Stimulated activated CD8-positive, alpha-beta memory T cell treated with anti-CD3 and anti-CD28 coated beads, Interleukin-4, amount 100 ng/mL, for 48 hours (primary cell): ENCODE data around the gene TMSB4X.
"Not testable (repeated sequence)": the region's sequence is repeated elsewhere in the genome, so short reads cannot be mapped to it uniquely, and the experiment has no call there.

ENCODE experiments used
- DNase-seq: peaks from one replicate; pipeline ENCODE4 v3.0.0-alpha.2; 2020

TMSB4X gene

GRCh38 chrX:12955882-12956703 lies 18.8 kb upstream of the TMSB4X start:
- peak; percentile 80 for DNase-seq

GRCh38 chrX:12956704-12957534 lies 18.0 kb upstream of the TMSB4X start:
- DNase-seq = no peak

- DNase-seq = no peak
Measured at GRCh38 chrX:12958059-12958458, 16.9 kb upstream of the TMSB4X start.

GRCh38 chrX:12958461-12958860 lies 16.4 kb upstream of the TMSB4X start:
- DNase-seq = no peak

GRCh38 chrX:12961196-12961718 lies 13.7 kb upstream of the TMSB4X start:
- DNase-seq = no peak

GRCh38 chrX:12962041-12962504 lies 12.8 kb upstream of the TMSB4X start:
- no peak for DNase-seq

GRCh38 chrX:12963210-12963850 lies 11.6 kb upstream of the TMSB4X start:
- not testable (repeated sequence) for DNase-seq

GRCh38 chrX:12965131-12965940 lies 9.6 kb upstream of the TMSB4X start:
- DNase-seq = no peak

GRCh38 chrX:12966151-12966550 lies 8.8 kb upstream of the TMSB4X start:
- no peak for DNase-seq

- DNase-seq = no peak
Measured at GRCh38 chrX:12967711-12968465, 7.0 kb upstream of the TMSB4X start.

GRCh38 chrX:12970691-12971202 lies 4.2 kb upstream of the TMSB4X start:
- no peak for DNase-seq

GRCh38 chrX:12971282-12972003 lies 3.5 kb upstream of the TMSB4X start:
- no peak for DNase-seq

- no peak for DNase-seq
Measured at GRCh38 chrX:12972243-12972642, 2.7 kb upstream of the TMSB4X start.

- DNase-seq = no peak
Measured at GRCh38 chrX:12972878-12973560, 1.9 kb upstream of the TMSB4X start.

GRCh38 chrX:12973561-12974304 lies 1.2 kb upstream of the TMSB4X start:
- peak; percentile 63 for DNase-seq

- peak; percentile 72 for DNase-seq
Measured at GRCh38 chrX:12974305-12974795, 560 bp upstream of the TMSB4X start.

- DNase-seq = no peak
Measured at GRCh38 chrX:12975670-12975965, 708 bp downstream of the TMSB4X start.

- peak; percentile 47 for DNase-seq
Measured at GRCh38 chrX:12975991-12976558, 1.2 kb downstream of the TMSB4X start.
